GM18511 (cell line): ENCODE results near the gene POU4F2.
"Not testable (repeated sequence)": the region's sequence is repeated elsewhere in the genome, so short reads cannot be mapped to it uniquely, and the experiment has no call there.

Source experiments
- ATAC-seq: cut with Tn5 transposase; IDR thresholded peaks from one replicate; pipeline ENCODE4 v1.9.1; 2021; ENCODE audit warnings: mild to moderate bottlenecking, moderate library complexity; ENCODE audit not compliant: unreplicated experiment

The POU4F2 gene

DNA sequence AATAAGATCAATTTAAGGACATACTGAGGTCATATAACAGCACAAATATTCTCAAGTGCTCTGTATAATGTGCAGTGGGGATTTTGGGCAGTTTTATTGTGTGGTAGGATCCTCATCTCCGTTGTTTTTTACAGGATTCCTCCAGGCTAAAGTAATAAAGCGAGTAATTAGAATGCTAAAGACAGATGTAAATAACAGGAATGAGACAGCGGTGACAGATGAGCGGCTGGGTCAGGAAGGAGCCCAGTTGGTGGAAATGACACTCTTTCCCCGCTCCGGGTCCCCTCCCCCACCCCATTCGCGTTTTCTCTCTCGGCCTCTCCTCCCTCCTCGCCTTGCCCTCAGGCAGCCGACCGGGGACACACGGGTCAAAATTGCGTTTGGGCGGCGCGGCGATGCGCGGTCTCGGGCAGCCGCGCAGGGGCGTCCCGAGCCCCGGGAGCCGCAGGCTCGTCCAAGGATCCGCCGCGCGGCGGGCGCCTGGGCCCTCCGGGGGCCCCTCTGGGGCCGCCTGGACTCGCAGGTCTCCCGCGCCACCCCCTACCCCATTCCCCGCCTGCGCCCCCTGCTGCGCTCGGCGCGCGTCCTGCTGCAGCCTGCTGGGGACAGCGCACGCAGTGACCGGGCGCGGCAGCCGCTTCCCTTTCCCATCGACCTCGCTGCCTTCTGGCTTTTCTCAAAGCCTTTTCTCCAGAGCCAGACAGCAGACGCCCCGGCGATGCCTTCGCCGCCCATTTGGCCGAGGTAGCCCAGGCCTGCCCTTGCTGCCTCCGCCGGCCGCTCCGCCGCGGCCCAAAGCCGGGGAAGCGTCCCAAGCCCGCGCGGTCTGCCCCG, 16.2 kb downstream of the POU4F2 start:
- no peak for ATAC-seq

DNA sequence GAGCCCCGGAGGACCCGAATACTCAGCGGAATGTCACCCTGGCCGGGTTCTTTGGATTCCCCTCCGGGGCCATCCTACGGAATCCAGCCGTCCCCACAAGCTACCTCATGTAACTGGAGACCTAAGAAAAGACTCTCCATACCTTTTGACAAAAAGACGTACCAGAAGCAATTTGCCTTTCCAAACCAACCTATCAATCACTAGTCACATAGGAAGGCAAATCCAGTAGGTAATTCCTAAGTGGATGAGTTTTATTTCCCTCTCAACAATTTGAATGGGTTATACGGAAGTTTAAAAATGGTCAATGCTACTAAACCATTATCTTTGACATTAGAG, 16.8 kb downstream of the POU4F2 start:
- no peak for ATAC-seq

DNA sequence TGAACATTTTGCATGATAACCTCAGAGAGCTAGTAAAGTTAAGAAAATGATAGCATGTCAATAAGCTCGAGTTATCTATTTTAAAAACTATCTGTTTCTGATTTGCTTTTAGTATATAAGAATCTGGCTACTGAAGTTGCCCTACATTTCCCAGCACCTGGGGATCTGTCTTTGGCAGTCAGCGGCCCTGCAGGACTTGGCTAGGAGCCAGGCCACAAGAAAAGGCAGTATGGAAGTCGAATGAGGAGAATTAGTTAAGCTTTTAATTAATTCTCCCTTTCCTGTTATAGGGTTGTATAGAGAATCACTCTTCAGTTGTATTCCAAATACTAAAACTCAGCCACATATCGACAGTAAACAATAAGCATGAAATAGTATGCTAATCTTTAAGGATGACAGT, 22.7 kb downstream of the POU4F2 start:
- ATAC-seq = no peak

DNA sequence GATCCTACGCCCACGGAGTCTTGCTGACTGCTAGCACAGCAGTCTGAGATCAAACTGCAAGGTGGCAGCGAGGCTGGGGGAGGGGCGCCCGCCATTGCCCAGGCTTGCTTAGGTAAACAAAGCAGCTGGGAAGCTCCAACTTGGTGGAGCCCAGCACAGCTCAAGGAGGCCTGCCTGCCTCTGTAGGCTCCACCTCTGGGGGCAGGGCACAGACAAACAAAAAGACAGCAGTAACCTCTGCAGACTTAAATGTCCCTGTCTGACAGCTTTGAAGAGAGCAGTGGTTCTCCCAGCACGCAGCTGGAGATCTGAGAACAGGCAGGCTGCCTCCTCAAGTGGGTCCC, 25.2 kb downstream of the POU4F2 start:
- not testable (repeated sequence) for ATAC-seq

DNA sequence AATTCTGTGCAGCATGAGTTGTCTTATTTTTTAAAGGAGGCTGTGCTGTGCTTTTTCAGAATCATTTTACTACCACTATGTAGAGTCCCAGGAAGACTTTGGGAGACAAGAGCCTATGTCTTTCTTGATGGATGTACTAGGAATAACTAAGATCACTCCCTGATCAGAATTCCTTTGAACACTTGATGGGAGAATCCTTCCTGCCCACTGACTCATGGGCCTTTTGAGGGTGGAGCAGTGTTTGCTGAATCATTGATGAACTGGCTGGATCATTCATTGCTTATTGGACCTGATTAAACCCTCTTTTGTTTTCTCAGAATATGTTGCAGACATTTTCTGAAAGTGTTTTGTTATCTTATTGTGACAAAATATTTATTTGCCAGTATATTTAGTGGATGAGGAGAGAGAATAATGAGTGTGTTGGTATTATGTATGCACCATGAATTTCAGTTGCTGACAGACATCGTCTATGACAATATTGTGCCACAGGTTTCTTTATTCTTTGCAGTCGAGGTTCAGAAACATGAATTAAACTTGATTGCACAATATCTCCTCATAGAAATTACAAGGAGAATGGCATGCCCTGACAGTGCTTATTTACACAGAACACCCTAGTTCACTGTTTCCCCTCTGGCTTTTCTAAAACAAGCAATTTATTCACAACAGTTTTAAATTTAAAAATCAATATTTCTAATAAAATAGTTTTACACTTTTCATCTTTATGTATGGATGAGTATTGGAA, 36.3 kb downstream of the POU4F2 start:
- ATAC-seq = no peak
